NCI-H2227 (cell line): ENCODE data around the gene SHANK1.
"Not testable (repeated sequence)": the region's sequence is repeated elsewhere in the genome, so short reads cannot be mapped to it uniquely, and the experiment has no call there.

Source experiments
- DNase-seq: peaks from one replicate; lab custom pipeline; 2025; ENCODE audit not compliant: unreplicated experiment; lab: John Stamatoyannopoulos, UW

SHANK1 gene

DNA sequence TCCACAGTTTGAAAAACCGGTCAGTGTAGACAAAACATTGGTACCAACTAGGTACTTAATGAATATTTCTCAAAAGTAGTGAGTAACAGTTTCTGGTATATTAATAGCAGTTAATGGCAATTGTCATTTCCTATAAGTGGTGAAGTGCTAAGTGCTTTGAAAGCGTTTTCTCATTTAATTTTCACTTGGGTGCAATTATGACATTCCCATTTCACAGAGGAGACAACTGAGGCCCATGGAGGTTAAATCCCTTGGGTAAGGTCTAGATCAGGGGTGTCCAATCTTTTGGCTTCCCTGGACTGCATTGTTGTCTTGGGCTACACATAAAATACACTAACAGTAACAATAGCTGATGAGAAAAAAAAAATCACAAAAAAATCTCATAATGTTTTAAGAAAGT lies 79.2 kb downstream of the SHANK1 start:
- no peak for DNase-seq

GRCh38 chr19:50639121-50640112 lies 80.2 kb downstream of the SHANK1 start, which contains the start of gene SYT3:
SYT3 (minus strand) TSS chr19:50639881; CDS start chr19:50637411, 2,470 bp downstream.
- DNase-seq = peak; percentile 81

DNA sequence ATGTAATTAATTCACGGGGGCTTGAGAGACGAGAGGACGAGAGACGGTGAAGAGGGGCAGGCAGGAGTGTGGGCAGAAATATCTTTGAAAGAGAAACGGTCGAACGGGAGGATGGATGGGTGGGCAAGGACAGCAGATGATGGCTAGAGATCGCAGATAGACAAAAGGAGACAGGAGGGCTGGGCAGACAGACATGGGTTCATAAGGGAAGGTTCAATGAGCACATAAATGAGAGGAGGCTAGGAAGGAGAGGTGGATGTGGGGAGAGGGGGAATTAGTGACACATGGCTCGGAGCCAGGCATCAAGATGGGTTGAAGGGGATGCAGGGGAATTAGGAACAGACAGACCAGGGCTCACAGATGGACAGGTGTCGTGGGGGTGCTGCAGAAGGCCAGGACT lies 81.0 kb downstream of the SHANK1 start:
- no peak for DNase-seq

GRCh38 chr19:50636317-50637085 lies 83.1 kb downstream of the SHANK1 start:
- DNase-seq = no peak

- no peak for DNase-seq
These were observed 85.6 kb downstream of the SHANK1 start for GRCh38 chr19:50633973-50634372.

- DNase-seq = no peak
These were observed 86.2 kb downstream of the SHANK1 start for GRCh38 chr19:50633359-50633758.

GRCh38 chr19:50632151-50632835 lies 87.3 kb downstream of the SHANK1 start:
- no peak for DNase-seq

GRCh38 chr19:50629801-50630200 lies 89.8 kb downstream of the SHANK1 start:
- no peak for DNase-seq

DNA sequence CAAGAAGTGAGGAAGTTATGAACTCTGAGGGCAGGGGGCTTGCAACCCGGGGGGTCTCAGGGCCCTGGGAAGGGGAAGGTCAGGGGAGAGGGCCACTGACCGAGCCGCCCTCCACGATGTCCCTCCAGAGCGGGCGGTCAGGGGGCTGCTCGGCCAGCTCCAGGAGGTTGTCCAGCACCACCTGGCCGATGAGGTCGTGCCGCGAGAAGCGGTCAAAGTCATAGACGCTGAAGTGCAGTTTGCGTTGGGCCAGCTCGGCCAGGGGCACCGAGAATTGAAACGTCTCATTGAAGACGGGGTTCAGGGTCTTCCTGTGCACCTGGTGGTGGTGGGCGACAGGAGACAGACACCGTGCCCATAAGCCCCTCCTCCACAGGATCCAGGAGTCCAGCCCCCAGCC lies 90.4 kb downstream of the SHANK1 start:
- DNase-seq = no peak

- no peak for DNase-seq
These were observed 91.1 kb downstream of the SHANK1 start for GRCh38 chr19:50628551-50628950.

- DNase-seq = no peak
These were observed 91.5 kb downstream of the SHANK1 start for GRCh38 chr19:50628146-50628545.

GRCh38 chr19:50626795-50627194 lies 92.8 kb downstream of the SHANK1 start:
- no peak for DNase-seq

- no peak for DNase-seq
These were observed 93.6 kb downstream of the SHANK1 start for GRCh38 chr19:50626011-50626410.

- no peak for DNase-seq
These were observed 94.5 kb downstream of the SHANK1 start for GRCh38 chr19:50624949-50625600.

DNA sequence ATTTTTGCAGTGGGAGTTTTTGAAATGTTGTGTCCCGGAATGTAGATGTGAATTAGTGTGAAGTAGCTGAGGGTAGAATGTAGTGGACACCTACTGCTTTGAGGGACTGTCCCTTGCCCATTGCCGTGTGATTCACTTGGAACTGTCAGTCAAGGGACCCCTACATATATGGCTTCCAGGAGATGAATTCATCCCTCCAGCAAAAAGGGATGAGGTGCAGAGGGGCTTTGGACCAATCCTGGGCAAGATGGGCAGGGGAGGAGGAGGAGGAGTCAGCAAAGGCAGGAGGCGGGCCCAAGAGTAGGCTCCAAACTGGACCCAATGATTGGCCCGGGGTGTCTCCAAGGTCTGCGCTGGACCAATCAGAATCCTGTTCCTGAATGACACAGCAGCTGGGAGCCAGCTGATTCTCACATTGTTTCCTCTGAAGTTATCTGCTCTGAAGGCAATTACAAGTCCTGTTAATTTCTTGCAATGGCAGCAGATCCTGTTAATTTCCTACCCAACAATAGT lies 99.2 kb downstream of the SHANK1 start:
- not testable (repeated sequence) for DNase-seq

DNA sequence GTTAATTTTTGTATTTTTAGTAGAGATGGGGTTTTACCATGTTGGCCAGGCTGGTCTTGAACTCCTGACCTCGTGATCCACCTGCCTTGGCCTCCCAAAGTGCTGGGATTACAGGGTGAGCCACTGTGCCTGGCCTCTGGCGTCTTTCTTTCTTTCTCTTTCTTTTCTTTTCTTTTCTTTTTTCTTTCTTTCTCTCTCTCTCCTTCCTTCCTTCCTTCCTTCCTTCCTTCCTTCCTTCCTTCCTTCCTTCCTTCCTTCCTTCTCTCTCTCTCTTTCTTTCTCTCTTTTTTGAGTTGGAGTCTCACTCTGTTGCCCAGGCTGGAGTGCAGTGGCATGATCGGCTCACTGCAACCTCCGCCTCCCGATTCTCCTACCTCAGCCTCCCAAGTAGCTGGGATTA lies 100.4 kb downstream of the SHANK1 start:
- not testable (repeated sequence) for DNase-seq

- DNase-seq = not testable (repeated sequence)
These were observed 101.2 kb downstream of the SHANK1 start for GRCh38 chr19:50618379-50618778.

- DNase-seq = not testable (repeated sequence)
These were observed 106.8 kb downstream of the SHANK1 start for GRCh38 chr19:50612504-50613404.
